ENCODE results near the gene CSNK1G3. TPM values are rescaled to one million over a fixed set of nuclear protein-coding genes. Genes with fewer than 3 reads are reported as not detected.
A peak's percentile ranks its signal among the peaks of the same experiment; 100 is the strongest.

CSNK1G3 gene
- total and polyA plus RNA-seq, 8 donors, result 36.1 to 54.3 (median 46.7) TPM

DNA sequence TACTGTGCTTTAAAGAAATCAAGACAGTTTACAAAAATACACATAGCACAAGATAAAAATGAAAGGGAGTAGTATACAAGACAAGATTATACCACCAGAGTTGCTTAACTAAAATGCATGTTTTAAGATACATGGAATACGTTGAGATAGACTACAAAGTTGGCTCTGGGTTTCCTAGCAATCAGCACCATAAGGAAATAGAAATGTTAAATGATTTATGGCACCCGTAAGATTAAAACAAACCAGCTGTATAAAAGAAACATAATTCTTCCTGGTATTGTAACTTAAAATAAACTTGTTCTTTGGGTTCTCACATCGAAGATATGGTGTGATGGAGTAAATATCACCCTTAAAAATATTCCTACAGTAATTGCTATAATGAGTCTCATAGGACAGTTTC, 9.9 kb upstream of the CSNK1G3 start:
- Histone ChIP-seq H3K4me3 (no peak overlapping the region), H3K36me3 (no peaks in the 10 kb centered on the region), H3K27me3 (no peaks in the 10 kb centered on the region), H3K27ac (no peak overlapping the region), H3K9me3 (no peaks in the 10 kb centered on the region), H3K4me1 (no peaks in the 10 kb centered on the region)
- intact Hi-C loops (cut with DNase I), result no loop called here
- no peak for ATAC-seq
- DNase-seq, result no peak
- TF ChIP-seq CTCF (IDR thresholded peaks at IDR 0.05), result no peak

DNA sequence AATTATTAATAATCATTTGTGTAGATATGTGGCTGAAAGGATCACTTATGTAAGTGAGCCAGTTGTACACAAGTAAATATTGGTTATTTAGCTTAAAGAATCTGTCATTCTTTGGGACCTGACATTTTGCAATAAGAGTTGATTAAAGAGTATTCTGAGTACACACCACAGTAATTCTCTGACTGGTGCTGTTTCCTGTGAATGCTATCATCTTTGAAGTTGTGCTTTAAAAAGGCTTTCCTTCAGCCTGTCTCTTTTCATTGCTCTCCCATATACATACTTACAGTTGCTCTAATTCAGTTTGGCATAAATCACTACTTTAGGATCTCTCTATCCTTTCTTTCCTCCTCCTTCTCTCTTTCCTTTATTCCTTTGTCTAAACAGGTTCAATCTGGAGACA, 8.7 kb upstream of the CSNK1G3 start:
- no peak for TF ChIP-seq CTCF (IDR thresholded peaks at IDR 0.05)
- Histone ChIP-seq H3K4me3 (no peak overlapping the region), H3K27ac (no peak overlapping the region), H3K4me1 (no peaks in the 10 kb centered on the region), H3K36me3 (no peaks in the 10 kb centered on the region), H3K27me3 (no peaks in the 10 kb centered on the region), H3K9me3 (no peaks in the 10 kb centered on the region)
- DNase-seq (no peak), ATAC-seq (no peak)
- intact Hi-C loops (cut with DNase I), result no loop called here

GRCh38 chr5:123505633-123506032, 6.3 kb upstream of the CSNK1G3 start:
- ATAC-seq, result no peak

DNA sequence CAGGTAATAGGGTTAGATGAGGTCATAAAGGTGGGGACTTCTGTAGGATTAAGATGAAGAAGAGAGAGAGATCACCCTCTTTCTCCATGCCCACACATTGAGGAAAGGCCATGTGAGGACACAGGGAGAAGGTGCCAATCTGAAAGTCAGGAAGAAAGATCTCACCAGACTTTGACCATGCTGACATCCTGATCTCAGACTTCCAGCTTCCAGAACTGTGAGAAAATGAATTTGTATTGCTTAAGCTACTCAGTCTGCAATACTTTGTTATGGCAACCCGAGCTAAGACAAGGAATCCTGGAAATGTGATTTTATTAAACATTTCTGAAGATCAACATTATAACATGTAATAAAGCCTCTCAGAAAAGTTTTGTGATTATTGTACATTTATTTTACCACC, 3.5 kb upstream of the CSNK1G3 start:
- H3K9me3 ChIP-seq, result no peaks in the 10 kb centered on the region
- no peak for DNase-seq
- no peaks in the 10 kb centered on the region for H3K36me3 ChIP-seq
- no peak overlapping the region for H3K27ac ChIP-seq
- no peak for TF ChIP-seq CTCF (IDR thresholded peaks at IDR 0.05)
- no peaks in the 10 kb centered on the region for H3K27me3 ChIP-seq
- intact Hi-C loops (cut with DNase I), result no loop called here
- peaks cover under 1 to 5% of the 10 kb centered on the region in 2 donors for H3K4me1 ChIP-seq
- ATAC-seq, result no peak
- H3K4me3 ChIP-seq, result no peak overlapping the region

More at GRCh38 chr5:123505633-123506032, 6.3 kb upstream of the CSNK1G3 start:
- Histone ChIP-seq H3K27me3 (no peaks in the 10 kb centered on the region), H3K9me3 (no peaks in the 10 kb centered on the region), H3K27ac (no peak overlapping the region), H3K4me3 (no peak overlapping the region), H3K36me3 (no peaks in the 10 kb centered on the region), H3K4me1 (no peaks in the 10 kb centered on the region)
- TF ChIP-seq CTCF (IDR thresholded peaks at IDR 0.05), result no peak
- no peak for DNase-seq
- intact Hi-C loops (cut with DNase I), result no loop called here

- Histone ChIP-seq H3K27me3 (no peaks in the 10 kb centered on the region), H3K9me3 (no peaks in the 10 kb centered on the region), H3K27ac (peak overlapping the region; percentile 94), H3K36me3 (no peaks in the 10 kb centered on the region), H3K4me1 (peaks cover 3 to 11% of the 10 kb centered on the region in 2 donors), H3K4me3 (peak overlapping the region; percentile 56 to 65)
- DNase-seq (peak in 1 of 4 donors; percentile 22), ATAC-seq (peak; percentile 4)
- intact Hi-C loops (cut with DNase I), result no loop called here
- TF ChIP-seq CTCF (IDR thresholded peaks at IDR 0.05), result no peak
These were observed 708 bp upstream of the CSNK1G3 start for GRCh38 chr5:123511290-123511647.
